ENCODE measurements around the gene POLR2E. TPM values are rescaled to one million over a fixed set of nuclear protein-coding genes. Genes with fewer than 3 reads are reported as not detected.

The POLR2E gene
- polyA plus RNA-seq, 1 donor (not counting 4 experiments of a cell fraction or from before 2014, with no cell fraction given): 178 TPM

DNA sequence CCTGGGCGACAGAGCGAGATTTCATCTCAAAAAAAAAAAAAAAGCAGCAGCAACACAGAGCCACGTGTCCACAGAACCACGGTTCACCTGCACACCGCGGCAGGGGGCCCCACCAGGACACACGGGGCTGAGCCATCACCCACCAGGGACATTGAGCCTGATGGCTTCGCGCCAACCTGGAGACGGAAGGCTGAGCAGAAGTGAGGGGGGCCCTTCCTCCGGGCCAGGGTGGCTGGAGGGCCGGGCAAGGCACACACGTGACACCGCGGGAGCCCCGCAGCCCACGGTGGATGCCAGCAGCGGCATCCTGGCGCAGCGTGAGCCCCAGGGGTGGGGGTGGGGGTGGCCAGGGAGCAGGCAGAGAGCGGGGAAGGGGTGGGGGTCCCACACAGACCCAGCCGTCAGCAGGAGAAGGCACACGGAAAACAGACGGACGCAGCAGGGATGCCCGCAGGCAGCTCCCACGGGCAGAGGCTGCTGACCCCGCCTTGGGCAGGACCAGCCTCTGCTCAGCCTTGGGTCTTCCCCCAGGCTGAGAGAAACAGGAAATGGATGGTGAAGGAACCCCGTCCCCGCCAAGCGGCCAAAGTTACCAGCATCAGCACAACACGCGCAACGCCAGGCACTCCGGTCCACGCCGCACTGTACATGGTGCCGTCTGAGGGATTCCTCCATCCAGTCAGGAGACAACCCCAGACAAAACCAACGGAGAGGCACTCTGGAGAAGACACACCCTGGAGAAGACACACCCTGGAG, 45.3 kb upstream of the POLR2E start:
- TF ChIP-seq EZH2 (IDR thresholded peaks at IDR 0.05; ENCODE audit: low read length): no peak
- TF ChIP-seq, protein P1, sequence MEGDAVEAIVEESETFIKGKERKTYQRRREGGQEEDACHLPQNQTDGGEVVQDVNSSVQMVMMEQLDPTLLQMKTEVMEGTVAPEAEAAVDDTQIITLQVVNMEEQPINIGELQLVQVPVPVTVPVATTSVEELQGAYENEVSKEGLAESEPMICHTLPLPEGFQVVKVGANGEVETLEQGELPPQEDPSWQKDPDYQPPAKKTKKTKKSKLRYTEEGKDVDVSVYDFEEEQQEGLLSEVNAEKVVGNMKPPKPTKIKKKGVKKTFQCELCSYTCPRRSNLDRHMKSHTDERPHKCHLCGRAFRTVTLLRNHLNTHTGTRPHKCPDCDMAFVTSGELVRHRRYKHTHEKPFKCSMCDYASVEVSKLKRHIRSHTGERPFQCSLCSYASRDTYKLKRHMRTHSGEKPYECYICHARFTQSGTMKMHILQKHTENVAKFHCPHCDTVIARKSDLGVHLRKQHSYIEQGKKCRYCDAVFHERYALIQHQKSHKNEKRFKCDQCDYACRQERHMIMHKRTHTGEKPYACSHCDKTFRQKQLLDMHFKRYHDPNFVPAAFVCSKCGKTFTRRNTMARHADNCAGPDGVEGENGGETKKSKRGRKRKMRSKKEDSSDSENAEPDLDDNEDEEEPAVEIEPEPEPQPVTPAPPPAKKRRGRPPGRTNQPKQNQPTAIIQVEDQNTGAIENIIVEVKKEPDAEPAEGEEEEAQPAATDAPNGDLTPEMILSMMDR (optimal IDR thresholded peaks at IDR 0.05 in 1 of 3, IDR thresholded peaks at IDR 0.05 in 1 of 3, conservative IDR thresholded peaks at IDR 0.05 in 1 of 3; ENCODE audit: extremely low read depth in 1 of 3, insufficient read depth in 2 of 3, low read length in 3 of 3): no peak
- peaks cover 37% of the 10 kb centered on the region for H3K79me2 ChIP-seq (ENCODE audit: control insufficient read depth, insufficient read depth, low read length)

DNA sequence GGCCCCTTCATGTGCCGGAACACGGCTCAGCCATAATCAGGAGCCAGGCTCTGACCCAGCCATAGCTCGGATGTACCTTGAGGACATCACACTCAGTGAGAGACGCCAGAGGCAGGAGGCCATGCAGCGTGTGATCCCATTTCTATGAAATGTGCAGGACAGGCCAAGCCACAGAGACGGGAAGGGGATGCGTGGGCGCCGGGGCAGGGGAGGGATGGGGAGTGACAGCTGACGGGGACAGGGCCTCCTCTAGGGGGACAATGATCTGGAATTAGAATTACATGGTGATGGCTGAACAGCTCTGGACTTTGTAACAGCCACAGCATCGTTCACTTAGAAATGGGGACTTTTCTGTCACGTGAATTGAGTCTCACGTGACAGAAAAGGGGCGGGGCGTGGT, 44.0 kb upstream of the POLR2E start:
- TF ChIP-seq, protein P1 (optimal IDR thresholded peaks at IDR 0.05 in 1 of 3, IDR thresholded peaks at IDR 0.05 in 1 of 3, conservative IDR thresholded peaks at IDR 0.05 in 1 of 3; ENCODE audit: extremely low read depth in 1 of 3, insufficient read depth in 2 of 3, low read length in 3 of 3): no peak
- no peak for TF ChIP-seq EZH2 (IDR thresholded peaks at IDR 0.05; ENCODE audit: low read length)
- Histone ChIP-seq H3K27ac (ENCODE audit: control insufficient read depth, insufficient read depth, low read length) (no peak overlapping the region), H2AFZ (ENCODE audit: control insufficient read depth, low read length) (no peak overlapping the region), H3K27me3 (ENCODE audit: control insufficient read depth, extremely low read depth, insufficient read depth, low read length) (no peaks in the 10 kb centered on the region), H3K4me1 (ENCODE audit: control insufficient read depth, extremely low read depth, insufficient read depth, low read length) (no peaks in the 10 kb centered on the region), H4K20me1 (ENCODE audit: control insufficient read depth, extremely low read depth, insufficient read depth, low read length) (peaks cover under 1% of the 10 kb centered on the region), H3K9me3 (ENCODE audit: control insufficient read depth, low read depth, low read length) (no peaks in the 10 kb centered on the region), H3K9ac (ENCODE audit: control insufficient read depth, extremely low read depth, insufficient read depth, low read length) (no peak overlapping the region), H3K9me1 (ENCODE audit: control insufficient read depth, extremely low read depth, insufficient read depth, low read length) (no peaks in the 10 kb centered on the region), H3K79me2 (ENCODE audit: control insufficient read depth, insufficient read depth, low read length) (peaks cover 40% of the 10 kb centered on the region), H3K36me3 (ENCODE audit: control insufficient read depth in 2 of 2, extremely low read depth in 1 of 2, insufficient read depth in 2 of 2, low read length in 2 of 2) (peaks cover 22 to 30% of the 10 kb centered on the region in 2 experiments), H3K4me2 (ENCODE audit: control insufficient read depth, extremely low read depth, insufficient read depth, low read depth, low read length) (no peak overlapping the region), H3K4me3 (ENCODE audit: control insufficient read depth in 2 of 3, extremely low read depth in 1 of 3, insufficient read depth in 2 of 3, low read depth in 1 of 3, low read length in 3 of 3) (no peak overlapping the region)
- dilution Hi-C loops (cut with MboI; ENCODE audit: extremely low pct_ligation_motif_present, low sequenced_read_pairs): no loop called here
- DNase-seq (ENCODE audit: low read depth, low spot score): no peak
- FAIRE-seq: no peak

More for the DNA sequence above, 45.3 kb upstream of the POLR2E start:
- H3K27me3 ChIP-seq (ENCODE audit: control insufficient read depth, extremely low read depth, insufficient read depth, low read length): no peaks in the 10 kb centered on the region
- H4K20me1 ChIP-seq (ENCODE audit: control insufficient read depth, extremely low read depth, insufficient read depth, low read length): no peaks in the 10 kb centered on the region
- H2AFZ ChIP-seq (ENCODE audit: control insufficient read depth, low read length): no peak overlapping the region
- H3K27ac ChIP-seq (ENCODE audit: control insufficient read depth, insufficient read depth, low read length): no peak overlapping the region
- H3K4me1 ChIP-seq (ENCODE audit: control insufficient read depth, extremely low read depth, insufficient read depth, low read length): no peaks in the 10 kb centered on the region
- no peak overlapping the region for H3K4me2 ChIP-seq (ENCODE audit: control insufficient read depth, extremely low read depth, insufficient read depth, low read depth, low read length)
- no peaks in the 10 kb centered on the region for H3K9me1 ChIP-seq (ENCODE audit: control insufficient read depth, extremely low read depth, insufficient read depth, low read length)
- no peak overlapping the region for H3K9ac ChIP-seq (ENCODE audit: control insufficient read depth, extremely low read depth, insufficient read depth, low read length)
- no peak overlapping the region for H3K4me3 ChIP-seq (ENCODE audit: control insufficient read depth in 2 of 3, extremely low read depth in 1 of 3, insufficient read depth in 2 of 3, low read depth in 1 of 3, low read length in 3 of 3)
- FAIRE-seq (no peak), DNase-seq (ENCODE audit: low read depth, low spot score) (no peak)
- no peaks in the 10 kb centered on the region for H3K9me3 ChIP-seq (ENCODE audit: control insufficient read depth, low read depth, low read length)
- H3K36me3 ChIP-seq (ENCODE audit: control insufficient read depth in 2 of 2, extremely low read depth in 1 of 2, insufficient read depth in 2 of 2, low read length in 2 of 2): peaks cover 21 to 35% of the 10 kb centered on the region in 2 experiments
- dilution Hi-C loops (cut with MboI; ENCODE audit: extremely low pct_ligation_motif_present, low sequenced_read_pairs): no loop called here
